GM18873 (cell line): ENCODE results near the gene PRX.
"Not testable (repeated sequence)": the region's sequence is repeated elsewhere in the genome, so short reads cannot be mapped to it uniquely, and the experiment has no call there.

ENCODE experiments used
- ATAC-seq: cut with Tn5 transposase; IDR thresholded peaks from one replicate; pipeline ENCODE4 v1.9.1; 2021; ENCODE audit warnings: mild to moderate bottlenecking, moderate library complexity, moderate number of reproducible peaks; ENCODE audit not compliant: unreplicated experiment, low FRiP score

The PRX gene

GRCh38 chr19:40438284-40438683 is 25.1 kb upstream of the PRX start:
- ATAC-seq: no peak

- no peak for ATAC-seq
These were observed 20.4 kb upstream of the PRX start for GRCh38 chr19:40433391-40434216.

- ATAC-seq: not testable (repeated sequence)
These were observed 19.6 kb upstream of the PRX start for GRCh38 chr19:40432760-40433159.

DNA sequence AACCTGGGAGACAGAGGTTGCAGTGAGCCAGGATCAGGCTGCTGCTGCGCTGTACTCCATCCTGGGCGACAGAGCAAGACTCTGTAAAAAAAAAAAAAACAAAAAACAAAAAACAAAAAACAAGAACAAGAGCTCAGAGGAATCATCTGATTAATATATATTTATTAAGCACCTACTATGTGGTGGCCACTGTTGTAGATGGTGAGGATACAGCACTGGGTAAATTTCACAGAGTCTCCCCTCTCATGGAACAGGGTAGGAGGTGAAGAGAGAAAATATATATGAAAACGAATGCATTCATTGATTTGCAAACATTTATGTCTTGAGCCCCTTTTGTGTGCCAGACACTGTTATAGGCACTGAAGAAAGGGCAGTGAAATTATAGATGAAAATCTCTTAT is 18.5 kb upstream of the PRX start:
- no peak for ATAC-seq

DNA sequence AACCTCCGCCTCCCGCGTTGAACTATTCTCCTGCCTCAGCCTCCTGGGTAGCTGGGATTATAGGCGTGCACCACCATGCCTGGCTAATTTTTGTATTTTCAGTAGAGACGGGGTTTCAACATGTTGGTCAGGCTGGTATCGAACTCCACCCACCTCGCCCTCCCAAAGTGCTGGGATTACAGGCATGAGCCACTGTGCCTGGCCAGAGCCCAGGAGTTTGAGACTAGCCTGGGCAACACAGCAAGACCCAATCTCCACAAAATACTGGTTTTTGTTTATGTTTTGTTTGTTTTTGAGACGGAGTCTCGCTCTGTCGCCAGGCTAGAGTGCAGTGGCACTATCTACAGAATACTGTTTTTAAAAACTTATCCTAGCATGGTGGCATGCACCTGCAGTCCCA is 17.1 kb upstream of the PRX start:
- ATAC-seq: not testable (repeated sequence)

DNA sequence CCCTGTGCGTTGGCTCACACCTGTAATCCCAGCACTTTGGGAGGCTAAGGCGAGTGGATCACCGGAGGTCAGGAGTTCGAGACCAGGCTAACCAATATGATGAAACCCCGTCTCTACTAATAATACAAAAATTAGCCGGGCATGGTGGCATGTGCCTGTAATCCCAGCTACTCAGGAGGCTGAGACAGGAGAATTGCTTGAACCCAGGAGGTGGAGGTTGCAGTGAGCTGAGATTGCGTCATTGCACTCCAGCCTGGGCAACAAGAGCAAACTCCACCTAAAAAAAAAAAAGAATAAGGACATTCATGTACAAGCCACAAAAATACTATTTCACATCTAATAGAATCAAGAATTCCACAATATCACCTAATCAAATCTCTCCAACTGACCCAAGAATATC is 15.0 kb upstream of the PRX start:
- not testable (repeated sequence) for ATAC-seq

DNA sequence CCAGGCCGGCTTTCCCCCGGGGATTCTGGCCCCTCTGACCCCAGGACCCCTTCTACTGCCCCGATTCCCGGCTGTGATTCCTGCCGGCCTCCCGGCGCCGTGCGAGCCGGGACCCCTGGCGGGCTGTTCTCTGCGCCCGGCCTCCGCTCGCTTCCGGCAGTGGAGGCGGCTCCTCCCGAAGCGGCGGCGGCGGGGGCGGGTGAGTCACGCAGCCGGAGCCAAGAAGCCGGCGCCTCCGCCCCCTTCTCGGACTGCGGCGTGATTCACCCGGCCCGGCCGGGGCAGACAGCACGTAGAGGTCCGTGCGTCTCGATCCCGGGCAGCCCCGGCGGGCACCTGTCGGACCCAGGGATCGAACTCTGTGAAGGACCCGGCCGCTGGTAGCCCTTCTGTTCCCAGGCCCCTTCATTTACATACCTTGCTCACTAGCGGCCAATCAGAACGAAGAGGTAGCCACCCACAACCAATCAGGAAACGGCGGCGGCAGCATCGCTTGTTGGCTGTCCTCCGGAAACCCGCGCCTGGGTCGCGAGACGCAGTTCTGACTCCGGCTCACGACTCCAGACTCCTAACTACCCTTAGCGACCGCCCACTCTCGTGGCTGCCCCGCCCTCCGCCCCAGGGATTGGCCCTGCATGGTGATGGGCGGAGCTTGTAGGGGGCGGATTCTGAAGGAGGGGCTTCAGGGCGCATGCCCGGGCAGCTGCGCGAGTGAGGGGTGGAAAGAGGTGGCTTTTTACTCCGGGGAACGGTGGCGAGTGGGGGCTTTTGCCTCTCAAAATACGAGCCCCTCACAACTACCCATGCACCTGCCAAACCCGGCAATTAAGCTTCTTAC is 12.5 kb upstream of the PRX start, which contains the start of gene SERTAD1:
SERTAD1 (minus strand) TSS at position 543 of the 838 bp plus-strand sequence. CDS start 2,446 bp downstream, outside the sequence.
- peak; percentile 71 for ATAC-seq

- ATAC-seq: no peak
These were observed 11.7 kb upstream of the PRX start for GRCh38 chr19:40424637-40425449.

- ATAC-seq: no peak
These were observed 10.8 kb upstream of the PRX start for GRCh38 chr19:40423938-40424337.

DNA sequence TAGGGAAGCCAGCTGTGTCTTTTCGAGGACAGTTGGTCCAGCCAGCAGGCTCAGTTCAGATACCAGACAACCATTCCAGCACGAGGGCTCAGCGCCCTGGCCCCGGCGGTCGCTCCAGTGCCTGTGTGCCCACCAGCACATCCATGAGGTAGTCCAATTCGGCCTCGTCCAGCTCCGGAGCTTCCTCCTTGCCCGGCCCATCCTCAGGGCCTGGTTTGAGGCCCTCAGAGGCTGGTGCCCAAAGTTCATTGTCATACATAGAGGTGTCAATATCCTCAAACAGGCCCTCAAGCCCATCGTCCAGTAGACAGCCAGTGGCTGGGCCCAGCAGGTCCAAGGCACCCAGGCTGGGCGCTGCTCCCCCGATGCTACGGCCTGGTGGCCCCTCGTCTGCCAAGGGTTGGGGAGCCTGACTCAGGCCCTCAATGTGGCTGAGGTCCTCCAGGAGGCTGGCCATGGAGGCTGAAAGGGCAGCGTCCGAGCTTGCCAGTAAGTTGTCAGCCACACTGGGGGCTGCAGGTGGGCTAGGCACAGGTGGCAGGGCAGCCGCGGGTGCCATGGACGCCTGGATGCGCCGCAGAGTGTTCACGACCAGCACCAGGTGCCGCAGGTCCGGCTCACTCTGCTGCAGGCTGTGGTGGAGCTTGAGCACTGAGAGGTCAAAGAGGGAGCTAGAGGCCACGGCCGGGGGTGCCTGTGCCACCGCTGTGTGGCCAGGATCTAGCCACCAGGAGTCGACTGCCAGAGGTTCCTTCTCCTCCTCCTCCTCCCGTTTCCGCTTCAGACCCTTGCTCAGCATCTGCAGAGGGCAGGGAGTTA is 9.8 kb upstream of the PRX start:
- ATAC-seq: no peak

GRCh38 chr19:40421993-40422747 is 9.0 kb upstream of the PRX start:
- ATAC-seq: no peak

DNA sequence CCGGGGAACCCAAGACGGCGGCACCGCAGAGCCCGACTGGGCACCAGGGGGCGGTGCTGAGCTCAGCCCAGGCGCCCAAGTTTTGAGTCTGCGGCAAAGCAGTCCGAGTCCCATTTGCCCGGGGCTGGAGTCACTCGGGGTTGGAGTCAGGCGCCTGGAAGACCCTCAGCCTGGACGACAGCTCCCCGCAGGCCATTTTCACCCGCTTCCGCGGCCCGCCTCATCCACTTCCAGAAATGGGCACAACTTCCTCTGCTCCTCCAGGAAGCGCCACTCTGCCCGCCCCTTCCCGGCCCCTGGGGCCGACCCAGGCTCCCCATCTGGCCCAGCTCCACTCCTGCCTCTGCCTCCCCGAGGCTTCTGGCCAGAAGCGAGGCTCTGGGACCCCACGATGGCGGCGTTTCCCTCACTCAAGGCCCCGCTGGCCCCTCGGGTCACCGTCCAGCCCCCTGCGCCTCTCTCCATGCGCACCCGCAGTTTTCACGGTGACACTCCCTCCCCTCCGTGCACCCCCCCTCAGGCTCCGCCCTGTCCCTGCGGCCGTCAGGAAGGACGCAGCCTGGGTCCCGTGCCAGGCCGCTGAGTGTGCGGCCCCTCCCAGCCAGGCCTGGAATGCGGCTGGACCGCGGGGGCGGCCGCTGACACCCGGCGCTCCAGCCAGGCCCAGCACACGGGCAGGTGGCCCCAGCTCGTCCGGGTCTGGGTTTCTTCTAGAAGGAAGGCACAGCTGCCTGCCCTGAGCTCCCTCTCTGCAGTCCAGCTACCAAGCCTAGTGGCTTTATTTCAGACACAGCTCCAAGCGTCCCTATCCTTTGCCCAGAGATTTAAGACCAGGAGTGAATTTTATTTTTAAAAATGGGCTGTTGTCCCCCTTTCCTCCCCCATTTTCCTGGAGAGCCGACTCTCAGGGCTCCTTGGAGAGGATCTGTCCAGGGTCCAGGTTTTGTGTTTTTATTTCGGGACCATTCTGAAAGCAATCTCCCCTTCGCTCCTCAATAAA is 7.9 kb upstream of the PRX start:
- peak; percentile 30 for ATAC-seq

DNA sequence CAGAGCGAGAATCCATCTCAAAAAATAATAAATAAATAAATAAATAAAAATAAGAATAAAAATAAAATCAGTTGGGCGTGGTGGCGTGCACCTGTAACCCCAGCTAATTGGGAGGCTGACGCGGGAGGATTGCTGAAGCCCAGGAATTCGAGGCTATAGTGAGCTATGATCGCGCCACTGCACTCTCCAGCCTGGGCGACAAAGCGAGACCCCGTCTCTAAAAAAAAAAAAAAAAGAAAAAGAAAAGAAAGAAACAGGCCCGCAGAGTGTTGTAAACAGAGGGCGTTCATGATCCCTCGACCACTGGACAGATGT is 7.2 kb upstream of the PRX start:
- ATAC-seq: no peak

DNA sequence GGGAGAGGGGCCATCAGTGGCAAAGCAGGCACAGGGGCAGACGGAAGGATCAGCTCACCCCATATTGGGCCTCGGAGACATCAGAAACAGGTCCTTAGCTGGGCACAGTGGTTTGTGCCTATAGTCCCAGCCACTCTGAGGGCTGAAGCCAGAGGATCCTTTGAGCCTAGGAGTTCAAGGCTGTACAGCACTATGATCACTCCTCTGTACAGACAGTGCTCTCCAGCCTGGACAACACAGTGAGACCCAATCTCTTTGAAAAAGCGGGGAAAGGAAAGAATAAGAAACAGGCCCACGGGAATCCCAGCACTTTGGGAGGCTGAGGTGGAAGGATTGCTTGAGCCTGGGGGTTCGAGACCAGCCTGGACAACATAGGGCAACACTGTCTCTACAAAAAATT is 6.6 kb upstream of the PRX start:
- ATAC-seq: no peak

DNA sequence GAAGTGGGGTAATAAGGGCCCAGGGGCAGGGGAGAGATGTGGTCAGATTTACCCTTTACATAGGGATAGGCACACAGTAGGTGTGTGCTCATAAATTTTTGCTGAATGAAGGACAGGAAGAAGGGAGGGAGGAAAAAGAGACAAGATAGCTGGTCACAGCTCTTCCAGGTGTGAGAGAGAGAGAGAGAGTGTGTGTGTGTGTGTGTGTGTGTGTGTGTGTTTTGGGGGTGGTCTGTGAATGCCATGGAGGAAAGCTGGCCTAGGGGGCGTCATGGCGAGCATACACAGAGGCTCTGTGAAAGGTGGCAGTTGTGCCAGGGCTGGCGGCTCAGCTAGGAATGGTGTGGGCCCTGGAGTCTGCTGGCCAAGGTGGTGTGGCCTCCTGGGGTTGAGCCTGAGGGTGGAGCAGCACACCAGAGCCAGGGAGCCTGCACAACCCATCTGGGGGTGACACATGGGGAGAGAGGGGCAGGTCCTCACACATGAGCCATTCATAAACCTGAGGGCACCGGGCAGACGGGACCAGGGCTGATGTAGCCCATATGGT is 6.0 kb upstream of the PRX start:
- ATAC-seq: no peak

DNA sequence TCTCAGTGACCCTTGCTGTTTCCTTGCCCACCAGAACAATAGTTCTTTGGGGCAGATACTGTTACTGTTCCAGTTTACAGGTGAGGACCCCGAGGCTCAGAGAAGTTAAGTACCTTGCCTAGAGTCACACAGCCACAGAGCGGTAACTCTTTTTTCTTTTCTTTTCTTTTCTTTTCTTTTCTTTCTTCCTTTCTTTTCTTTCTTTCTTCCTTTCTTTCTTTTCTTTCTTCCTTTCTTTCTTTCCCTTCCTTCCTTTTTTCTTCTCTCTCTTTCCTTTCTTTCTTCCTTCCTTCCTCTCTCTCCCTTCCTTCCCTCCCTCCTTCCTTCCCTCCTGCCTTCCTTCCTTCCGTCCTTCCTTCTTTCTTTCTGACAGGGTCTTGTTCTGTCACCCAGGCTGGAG is 4.9 kb upstream of the PRX start:
- ATAC-seq: no peak

- no peak for ATAC-seq
These were observed 4.4 kb upstream of the PRX start for GRCh38 chr19:40417643-40417981.
